Right hindlimb (tissue), 1 donor: ENCODE results near the gene CCT4.
"Not testable (repeated sequence)": the region's sequence is repeated elsewhere in the genome, so short reads cannot be mapped to it uniquely, and the experiment has no call there.

ENCODE experiments used
- DNase-seq: peaks from one replicate; pipeline ENCODE4 v3.0.0-alpha.2; 2018

Gene CCT4

DNA sequence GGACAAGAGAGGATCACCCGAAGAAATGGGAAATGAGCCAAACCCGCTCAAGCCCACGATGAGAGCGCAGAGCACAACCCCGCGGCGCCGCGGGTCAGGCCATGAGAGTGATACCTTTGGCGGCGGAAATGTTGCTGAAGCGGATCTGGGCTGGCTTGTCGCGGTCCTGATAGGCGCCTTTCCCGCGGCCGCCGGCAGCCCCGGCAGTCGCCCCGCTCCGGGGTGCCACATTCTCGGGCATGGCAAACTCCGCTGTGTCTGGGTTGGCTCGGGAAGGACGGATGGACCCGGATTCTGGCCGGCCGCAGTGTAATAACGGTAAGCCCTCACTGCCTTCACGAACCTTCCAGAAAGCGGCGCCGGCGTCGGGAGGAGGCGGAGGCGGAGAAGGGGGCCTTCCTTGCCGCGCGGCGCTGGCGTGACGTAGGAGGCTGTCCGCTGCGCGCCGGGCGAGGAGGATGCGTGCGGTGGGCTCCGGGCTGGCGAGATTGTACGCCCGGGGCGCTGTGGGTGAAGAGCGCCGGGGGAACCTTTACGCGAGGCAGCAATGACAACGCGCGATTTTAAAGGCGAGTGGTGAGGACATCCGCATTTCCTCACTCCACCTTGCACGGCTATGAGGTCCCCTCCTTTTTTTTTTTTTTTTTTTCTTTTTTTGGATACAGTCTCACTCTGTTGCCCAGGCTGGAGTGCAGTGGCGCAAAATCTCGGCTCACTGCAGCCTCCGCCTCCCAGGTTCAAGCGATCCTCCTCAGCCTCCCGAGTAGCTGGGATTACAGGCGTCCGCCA lies at the start of gene CCT4:
Gene CCT4, minus strand, starts transcription at position 390 of the 789 bp plus-strand sequence. Its CDS starts 149 bp downstream, at position 241.
- DNase-seq = peak; percentile 92

DNA sequence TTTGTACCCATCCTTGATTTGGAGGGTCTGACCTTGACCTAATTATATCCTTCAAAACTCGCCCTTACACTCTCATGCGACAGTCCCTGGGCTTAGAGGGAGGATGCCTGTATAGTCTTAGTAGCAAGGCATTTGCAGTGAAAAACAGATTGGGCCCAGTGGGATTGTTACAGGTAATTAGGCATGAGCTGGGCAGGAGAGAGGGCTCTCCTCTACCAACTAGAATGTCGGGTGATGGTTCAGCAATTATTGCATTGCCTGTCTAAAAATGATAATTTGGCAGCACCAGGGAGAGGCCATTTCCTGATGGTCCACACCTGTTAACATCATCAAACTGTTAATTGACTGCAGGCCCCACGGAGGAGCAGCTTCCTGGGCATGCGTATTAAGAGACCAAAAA lies 49.4 kb upstream of the CCT4 start:
- no peak for DNase-seq

DNA sequence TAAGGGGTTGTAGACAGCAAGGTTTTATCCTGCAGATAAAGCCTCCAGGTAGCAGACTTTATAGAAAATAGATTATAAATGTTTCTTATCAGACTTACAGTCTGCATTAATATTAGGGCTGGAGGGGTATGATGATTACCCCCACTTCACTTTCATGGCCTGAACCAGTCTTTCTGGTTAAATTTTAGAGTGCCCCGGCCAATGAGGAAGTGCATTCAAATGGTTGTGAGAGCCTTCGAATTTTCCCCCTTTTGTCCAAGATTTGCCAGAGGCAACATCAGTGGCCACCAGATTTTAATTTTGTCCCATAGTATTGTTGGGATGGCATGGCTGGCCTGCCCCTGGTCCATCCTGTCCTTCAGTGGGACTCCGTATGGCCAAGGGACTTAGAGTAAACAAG lies 48.6 kb upstream of the CCT4 start:
- no peak for DNase-seq

DNA sequence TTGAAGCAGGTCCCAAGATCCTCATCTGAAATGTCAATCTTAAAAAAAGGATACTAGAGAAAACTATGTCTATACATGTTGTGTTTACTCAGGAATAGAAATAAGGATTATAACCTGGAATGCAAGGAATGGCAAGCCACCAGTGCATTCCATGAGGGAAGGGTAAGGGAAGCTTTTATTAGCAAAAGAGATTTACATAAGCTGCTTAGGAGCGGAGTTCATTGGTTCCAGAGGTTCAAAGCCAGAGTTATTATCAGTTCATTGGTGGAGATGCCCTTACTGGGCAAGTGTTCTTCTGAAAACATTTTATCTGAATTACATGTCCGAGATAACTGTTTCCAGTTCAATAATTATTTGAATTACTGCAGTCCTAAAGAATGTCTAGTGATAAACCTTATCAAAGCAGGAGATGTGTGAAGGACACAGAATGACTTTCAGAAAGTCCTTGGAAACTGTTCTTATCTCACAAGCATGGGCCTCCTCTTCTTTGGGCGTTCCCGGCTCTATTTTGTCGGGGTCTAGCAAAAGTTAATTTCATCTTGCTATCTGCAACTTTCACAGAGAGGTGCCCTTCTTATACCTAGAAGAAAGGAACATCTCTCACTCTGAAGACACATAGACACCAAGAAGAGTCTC lies 40.5 kb upstream of the CCT4 start:
- DNase-seq = no peak

- DNase-seq = no peak
Measured at GRCh38 chr2:61926531-61927477, 38.3 kb upstream of the CCT4 start.

DNA sequence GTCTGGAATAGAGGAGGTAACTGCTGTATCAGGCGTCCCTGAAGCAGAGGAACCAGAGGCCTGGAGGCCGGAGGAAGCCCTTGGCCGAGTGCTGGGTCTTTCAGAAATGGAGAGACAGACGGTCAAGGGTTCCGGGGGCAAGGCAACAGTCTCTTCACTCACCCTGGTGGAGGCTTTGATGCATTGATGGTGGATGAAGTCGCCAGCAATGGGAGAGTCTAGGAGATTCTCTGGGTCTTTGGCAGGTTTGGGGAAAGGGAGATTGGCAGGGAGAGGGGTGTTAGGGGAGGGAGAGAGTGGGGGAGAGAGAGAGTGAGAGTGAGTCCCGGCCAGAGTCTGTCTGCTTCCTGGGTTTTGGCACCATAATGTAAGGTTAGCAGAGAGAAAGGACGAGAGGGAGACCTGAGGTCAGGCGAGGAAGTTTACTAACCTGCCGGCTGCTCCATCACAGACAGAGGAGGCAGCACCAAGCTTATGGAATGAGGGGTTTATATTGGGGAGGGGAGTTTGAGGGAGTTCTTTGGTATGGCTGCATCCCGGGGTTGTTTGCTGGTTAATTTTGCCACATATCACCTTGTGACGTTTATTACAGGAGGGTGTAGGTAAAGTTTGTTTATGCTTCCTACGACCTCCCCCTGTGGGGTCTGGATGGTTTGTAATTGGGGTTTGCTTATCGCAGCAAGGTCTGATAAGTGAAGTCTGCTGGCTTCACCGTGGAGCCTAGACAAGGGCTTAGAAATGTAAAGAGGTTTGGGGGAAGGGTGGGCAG lies 36.6 kb upstream of the CCT4 start:
- no peak for DNase-seq

DNA sequence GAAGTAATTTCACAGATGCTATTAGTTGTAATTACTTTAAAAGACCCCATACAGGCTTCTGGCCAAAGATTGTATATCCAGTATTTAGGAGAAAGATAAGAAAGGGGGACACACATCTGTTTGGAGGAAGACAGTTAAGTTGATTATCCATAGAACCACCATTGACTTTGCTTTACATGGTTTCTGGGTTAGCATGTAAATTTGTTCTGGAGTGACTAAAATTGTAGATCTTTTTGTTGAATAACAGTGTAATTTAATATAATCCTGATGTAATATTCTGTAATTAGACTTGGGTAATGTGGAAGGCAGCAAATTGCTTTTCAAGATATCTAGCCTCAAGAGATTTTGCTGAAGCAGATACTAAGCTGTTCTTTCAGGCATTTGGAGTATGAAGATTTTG lies 34.3 kb upstream of the CCT4 start:
- no peak for DNase-seq

- no peak for DNase-seq
Measured at GRCh38 chr2:61920548-61920947, 32.1 kb upstream of the CCT4 start.

GRCh38 chr2:61914794-61915193 lies 26.3 kb upstream of the CCT4 start:
- not testable (repeated sequence) for DNase-seq

DNA sequence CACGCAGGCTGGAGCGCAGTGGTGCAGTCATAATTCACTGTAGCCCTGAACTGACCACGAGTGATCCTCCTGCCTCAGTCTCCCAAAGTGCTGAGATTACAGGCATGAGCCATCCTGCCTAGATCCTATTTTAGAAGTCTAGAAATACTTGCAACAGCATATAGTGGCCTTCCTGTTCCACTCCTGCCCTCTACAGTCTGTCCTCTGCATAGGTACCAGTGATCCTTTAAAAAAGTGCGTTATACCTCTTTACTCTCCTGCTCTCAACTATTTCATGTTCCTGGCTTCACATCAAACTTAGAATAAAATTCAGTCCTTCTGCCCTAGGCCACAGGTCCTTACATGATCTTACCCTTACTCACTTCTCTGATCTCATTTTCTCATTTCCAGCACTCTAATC lies 23.1 kb upstream of the CCT4 start:
- DNase-seq = no peak

GRCh38 chr2:61910603-61911002 lies 22.1 kb upstream of the CCT4 start:
- DNase-seq = no peak

DNA sequence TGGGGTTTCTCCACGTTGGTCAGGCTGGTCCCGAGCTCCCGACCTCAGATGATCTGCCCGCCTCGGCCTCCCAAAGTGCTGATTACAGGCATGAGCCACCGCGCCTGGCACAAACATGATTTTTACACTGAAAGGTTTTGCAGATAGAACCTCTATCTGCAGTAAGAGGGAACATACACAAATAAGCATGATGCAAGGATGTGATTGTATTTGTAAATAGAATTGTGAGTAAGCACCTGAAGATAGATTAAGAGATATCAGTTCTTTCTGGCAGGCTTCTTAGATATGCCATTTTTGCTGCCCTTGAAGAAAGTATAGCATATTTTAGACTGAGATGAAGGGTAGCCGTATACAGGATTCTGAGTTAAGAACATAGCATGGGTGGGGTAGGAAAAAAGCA lies 20.7 kb upstream of the CCT4 start:
- no peak for DNase-seq

- no peak for DNase-seq
Measured at GRCh38 chr2:61906186-61906470, 17.7 kb upstream of the CCT4 start.

DNA sequence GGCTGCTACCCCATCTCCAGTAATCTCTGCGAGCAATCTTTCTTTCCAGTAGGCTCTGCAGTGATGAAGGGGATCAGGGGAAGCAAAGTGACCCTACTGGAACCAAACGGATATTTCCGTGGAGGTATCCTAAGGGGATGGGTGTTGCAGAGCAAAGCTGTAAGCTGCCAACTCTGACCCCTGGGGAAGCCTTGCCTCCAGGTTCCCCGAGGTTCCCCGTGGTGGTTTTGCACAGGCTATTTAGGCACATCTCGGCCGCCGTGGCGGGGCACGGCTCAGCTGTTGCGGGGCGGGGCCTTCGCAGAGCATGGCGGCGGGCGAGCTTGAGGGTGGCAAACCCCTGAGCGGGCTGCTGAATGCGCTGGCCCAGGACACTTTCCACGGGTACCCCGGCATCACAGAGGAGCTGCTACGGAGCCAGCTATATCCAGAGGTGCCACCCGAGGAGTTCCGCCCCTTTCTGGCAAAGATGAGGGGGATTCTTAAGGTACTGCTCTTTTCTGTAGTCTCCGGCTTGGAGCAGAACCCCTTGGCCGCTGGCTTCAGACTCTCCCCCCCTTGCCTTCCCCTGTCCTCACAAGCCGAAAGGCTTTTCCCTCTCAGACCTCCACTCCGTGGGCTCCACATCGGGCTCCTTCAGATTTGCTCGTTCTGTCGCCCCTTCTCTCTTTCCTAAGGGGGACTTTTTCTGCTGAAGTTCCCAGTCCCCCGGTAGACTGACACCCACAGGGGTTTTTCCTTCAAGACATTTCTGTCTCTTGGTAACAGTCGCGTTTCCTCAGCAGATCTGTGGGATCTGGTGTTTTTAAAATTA lies 17.1 kb upstream of the CCT4 start, which contains the start of gene COMMD1:
Gene COMMD1, plus strand, starts transcription at position 303 of the 814 bp plus-strand sequence. Its CDS starts 5 bp downstream, at position 308.
- DNase-seq = peak; percentile 88

- DNase-seq = no peak
Measured at GRCh38 chr2:61900281-61900680, 11.8 kb upstream of the CCT4 start.

- DNase-seq = no peak
Measured at GRCh38 chr2:61898810-61899209, 10.4 kb upstream of the CCT4 start.

- DNase-seq = peak; percentile 26
Measured at GRCh38 chr2:61887717-61888266, 664 bp downstream of the CCT4 start.

- DNase-seq = no peak
Measured at GRCh38 chr2:61885896-61886603, 2.4 kb downstream of the CCT4 start.

DNA sequence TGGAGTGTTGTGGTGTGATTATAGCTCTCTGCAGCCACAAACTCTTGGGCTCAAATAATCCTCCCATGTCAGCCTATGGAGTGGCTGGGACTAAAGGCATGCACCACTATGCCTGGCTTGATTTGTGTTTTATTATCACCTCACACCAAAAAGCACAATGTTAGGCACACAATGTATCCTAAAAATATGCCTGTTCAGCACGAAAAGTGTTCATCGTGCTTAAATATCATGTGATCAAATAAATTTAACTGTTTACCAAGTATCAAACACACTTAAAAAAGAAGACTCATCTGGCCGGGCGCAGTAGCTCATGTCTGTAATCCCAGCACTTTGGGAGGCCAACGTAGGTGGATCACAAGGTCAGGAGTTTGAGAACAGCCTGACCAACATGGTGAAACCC lies 5.6 kb downstream of the CCT4 start:
- DNase-seq = no peak

DNA sequence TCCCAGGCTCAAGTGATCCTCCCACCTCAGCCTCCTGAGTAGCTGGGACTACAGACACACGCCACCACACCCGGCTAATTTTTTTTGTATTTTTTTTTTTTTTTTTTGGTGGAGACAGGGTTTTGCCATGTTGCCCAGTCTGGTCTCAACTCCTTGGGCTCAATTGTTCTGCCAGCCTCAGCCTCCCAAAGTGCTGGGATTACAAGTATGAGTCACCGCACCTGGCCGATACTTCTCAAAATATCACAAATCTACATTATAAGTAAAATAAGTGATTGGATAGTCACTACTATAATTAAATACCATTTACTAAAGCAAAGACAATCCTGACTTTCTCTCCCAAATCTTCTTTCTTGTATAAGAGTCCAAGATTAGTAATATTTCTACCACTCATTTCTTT lies 9.1 kb downstream of the CCT4 start:
- not testable (repeated sequence) for DNase-seq

- no peak for DNase-seq
Measured at GRCh38 chr2:61878761-61879160, 9.7 kb downstream of the CCT4 start.
